ENCODE data around the gene MAGI1.

The MAGI1 gene

DNA sequence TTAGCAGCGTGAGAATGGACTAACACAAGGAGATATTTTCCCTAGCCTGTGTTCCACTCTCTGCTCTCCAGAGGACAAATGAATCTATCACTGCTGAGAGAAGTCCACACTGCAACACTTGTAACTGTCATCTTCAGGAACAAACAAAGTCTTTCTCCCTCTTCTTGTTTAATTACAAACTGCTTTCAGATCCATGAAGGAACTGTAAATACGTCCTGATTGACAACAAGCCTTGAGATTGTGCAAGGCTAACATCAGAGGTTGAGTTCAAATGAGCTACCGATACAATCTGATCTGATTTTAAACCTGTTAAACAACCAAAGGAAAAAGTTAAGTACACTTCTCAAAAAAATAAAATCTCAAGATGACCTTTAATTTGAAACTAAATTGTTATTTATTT lies 712.1 kb downstream of the MAGI1 start:
- no peak for DNase-seq (ENCODE audit: low spot score)
- in situ Hi-C loops (cut with MboI; ENCODE audit: low sequenced_read_pairs, unreplicated experiment): no loop called here
- TF ChIP-seq CTCF (IDR thresholded peaks at IDR 0.05; ENCODE audit: borderline replicate concordance, control extremely low read depth, extremely low read depth, insufficient read depth, missing control alignments): no peak

DNA sequence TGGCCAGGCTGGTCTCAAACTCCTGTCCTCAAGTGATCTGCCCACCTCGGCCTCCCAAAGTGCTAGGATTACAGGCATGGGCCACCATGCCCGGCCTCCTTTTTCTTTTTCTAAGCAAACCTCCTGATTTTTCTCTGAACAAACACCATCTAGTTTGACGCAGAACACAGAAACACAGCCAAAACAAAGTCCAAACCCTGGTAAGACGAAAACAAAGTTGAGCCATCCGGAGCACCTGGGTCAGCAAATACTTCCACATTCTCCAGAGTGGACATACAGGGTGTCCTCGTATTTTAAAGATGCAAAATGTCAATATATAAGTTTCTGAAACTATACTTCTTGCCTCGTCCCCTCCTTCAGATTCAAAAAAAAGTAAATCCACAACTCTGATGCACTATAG lies 715.8 kb downstream of the MAGI1 start:
- TF ChIP-seq CTCF (IDR thresholded peaks at IDR 0.05; ENCODE audit: borderline replicate concordance, control extremely low read depth, extremely low read depth, insufficient read depth, missing control alignments): no peak
- DNase-seq (ENCODE audit: low spot score): no peak
- in situ Hi-C loops (cut with MboI; ENCODE audit: low sequenced_read_pairs, unreplicated experiment): no loop called here

DNA sequence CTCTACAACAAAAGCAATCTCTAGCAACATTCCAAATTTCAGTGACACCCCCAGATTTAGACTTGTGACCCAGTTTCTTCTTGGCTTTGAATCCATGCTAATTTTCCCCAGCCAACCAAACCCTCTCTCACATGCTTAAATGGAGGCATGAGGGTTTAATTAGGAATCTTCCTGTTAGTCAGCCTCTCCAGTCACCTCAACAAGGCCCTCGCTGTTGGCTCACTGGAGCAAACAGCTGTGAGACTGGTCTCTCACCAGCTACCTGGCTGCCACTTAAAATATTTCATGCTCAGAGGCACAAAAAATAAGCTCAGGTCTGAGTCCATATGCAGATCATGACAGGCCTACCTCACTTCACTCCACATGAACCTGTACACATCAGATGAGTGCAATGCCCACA lies 720.5 kb downstream of the MAGI1 start:
- in situ Hi-C loops (cut with MboI; ENCODE audit: low sequenced_read_pairs, unreplicated experiment): no loop called here

GRCh38 chr3:65314916-65315315 lies 723.8 kb downstream of the MAGI1 start:
- no peak for DNase-seq (ENCODE audit: low spot score)
- in situ Hi-C loops (cut with MboI; ENCODE audit: low sequenced_read_pairs, unreplicated experiment): no loop called here
- TF ChIP-seq CTCF (IDR thresholded peaks at IDR 0.05; ENCODE audit: borderline replicate concordance, control extremely low read depth, extremely low read depth, insufficient read depth, missing control alignments): no peak

More for the DNA sequence above, 720.5 kb downstream of the MAGI1 start:
- no peak for TF ChIP-seq CTCF (IDR thresholded peaks at IDR 0.05; ENCODE audit: borderline replicate concordance, control extremely low read depth, extremely low read depth, insufficient read depth, missing control alignments)
- no peak for DNase-seq (ENCODE audit: low spot score)

DNA sequence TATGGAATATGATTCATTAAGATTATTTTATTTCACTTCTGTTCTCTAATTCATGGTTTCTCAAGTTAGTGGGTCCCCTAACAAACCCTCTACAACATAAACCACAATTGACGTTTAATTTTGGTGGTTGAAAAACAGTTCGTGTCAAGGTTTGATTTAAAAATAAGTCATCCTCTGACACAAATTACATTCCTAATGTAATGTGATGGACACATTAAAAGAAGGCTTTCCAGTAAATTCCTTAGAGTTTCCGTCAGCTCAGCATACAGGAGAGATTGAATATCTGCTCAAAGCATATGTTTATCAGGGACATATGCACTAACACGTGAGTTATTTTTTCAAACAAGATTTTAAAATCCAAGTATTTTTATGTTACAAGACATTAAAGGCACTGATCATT lies 724.4 kb downstream of the MAGI1 start:
- DNase-seq (ENCODE audit: low spot score): no peak
- no peak for TF ChIP-seq CTCF (IDR thresholded peaks at IDR 0.05; ENCODE audit: borderline replicate concordance, control extremely low read depth, extremely low read depth, insufficient read depth, missing control alignments)
- in situ Hi-C loops (cut with MboI; ENCODE audit: low sequenced_read_pairs, unreplicated experiment): no loop called here

- no peak for DNase-seq (ENCODE audit: low spot score)
- in situ Hi-C loops (cut with MboI; ENCODE audit: low sequenced_read_pairs, unreplicated experiment): no loop called here
- TF ChIP-seq CTCF (IDR thresholded peaks at IDR 0.05; ENCODE audit: borderline replicate concordance, control extremely low read depth, extremely low read depth, insufficient read depth, missing control alignments): no peak
Measured at GRCh38 chr3:65313666-65314065, 725.1 kb downstream of the MAGI1 start.

DNA sequence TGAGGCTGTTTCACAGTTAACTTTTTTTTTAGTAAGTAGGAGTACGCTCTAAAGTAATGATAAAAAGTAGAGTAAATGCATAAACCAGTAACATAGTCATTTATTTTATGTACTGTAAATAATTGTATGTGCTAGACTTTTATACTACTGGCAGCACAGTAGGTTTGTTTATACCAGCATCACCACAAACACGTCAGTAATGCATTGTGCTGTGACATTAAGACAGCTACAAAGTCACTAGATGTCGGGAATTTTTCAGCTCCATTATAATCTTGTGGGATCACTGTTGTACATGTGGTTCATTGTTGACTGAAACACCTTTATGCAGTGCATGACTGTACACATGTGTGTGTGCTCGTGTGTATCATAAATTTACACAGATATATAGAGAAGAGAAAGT lies 732.9 kb downstream of the MAGI1 start:
- in situ Hi-C loops (cut with MboI; ENCODE audit: low sequenced_read_pairs, unreplicated experiment): no loop called here
- no peak for TF ChIP-seq CTCF (IDR thresholded peaks at IDR 0.05; ENCODE audit: borderline replicate concordance, control extremely low read depth, extremely low read depth, insufficient read depth, missing control alignments)
- DNase-seq (ENCODE audit: low spot score): no peak

Data from GM13976 (cell line).